Measurements from ENCODE around the gene FGF18. TPM values are rescaled to one million over a fixed set of nuclear protein-coding genes. Genes with fewer than 3 reads are reported as not detected.

The FGF18 gene
- total RNA-seq, 4 donors from 2014 or later, result 0.14 to 0.32 TPM; not detected in 2

DNA sequence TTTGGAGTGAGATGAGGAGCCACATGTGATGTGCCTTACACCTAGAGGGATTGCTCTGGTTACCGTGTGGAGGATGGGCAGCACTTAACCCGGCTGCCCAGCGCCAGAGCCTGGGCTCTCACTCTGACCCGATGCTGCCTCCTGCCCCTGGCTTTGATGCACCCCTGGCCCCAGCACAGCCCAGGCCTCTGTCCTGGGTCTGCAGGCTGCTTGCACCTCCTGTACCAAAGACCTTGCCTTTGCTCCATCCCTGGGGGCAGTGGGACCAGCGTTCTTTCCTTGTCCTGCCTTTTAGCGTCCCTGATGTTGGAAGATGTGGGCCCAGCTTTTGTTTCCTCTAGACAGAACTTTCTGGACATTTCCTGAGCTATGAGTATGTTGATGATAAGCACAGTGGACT lies 40.4 kb downstream of the FGF18 start:
- no peak for DNase-seq
- in situ Hi-C loops (cut with MboI; ENCODE audit: low pct_ligation_motif_present in 1 of 4, low pct_unique_long_range_greater_than_20kb in 1 of 4, low sequenced_read_pairs in 3 of 4), result no loop called here
- WGBS, 2 donors (ENCODE audit: low coverage in 1 of 2), result 57% methylated on average over 6 of the region's 6 CpGs; no CpG with 5 or more reads in 1 of the 2 donors
- H3K27ac ChIP-seq, result no peak overlapping the region
- no peaks in the 10 kb centered on the region for H3K4me1 ChIP-seq
- no peak overlapping the region for H3K4me3 ChIP-seq
- H3K9me3 ChIP-seq, result no peaks in the 10 kb centered on the region
- intact Hi-C loops (cut with DNase I; ENCODE audit: low total_unique reads), result no loop called here
- H3K36me3 ChIP-seq, result no peaks in the 10 kb centered on the region
- TF ChIP-seq POLR2AphosphoS5 (IDR thresholded peaks at IDR 0.05), result no peak
- TF ChIP-seq EP300 (IDR thresholded peaks at IDR 0.05; ENCODE audit: low read depth), result no peak
- no peak for TF ChIP-seq POLR2A (IDR thresholded peaks at IDR 0.05)
- TF ChIP-seq, protein P1, sequence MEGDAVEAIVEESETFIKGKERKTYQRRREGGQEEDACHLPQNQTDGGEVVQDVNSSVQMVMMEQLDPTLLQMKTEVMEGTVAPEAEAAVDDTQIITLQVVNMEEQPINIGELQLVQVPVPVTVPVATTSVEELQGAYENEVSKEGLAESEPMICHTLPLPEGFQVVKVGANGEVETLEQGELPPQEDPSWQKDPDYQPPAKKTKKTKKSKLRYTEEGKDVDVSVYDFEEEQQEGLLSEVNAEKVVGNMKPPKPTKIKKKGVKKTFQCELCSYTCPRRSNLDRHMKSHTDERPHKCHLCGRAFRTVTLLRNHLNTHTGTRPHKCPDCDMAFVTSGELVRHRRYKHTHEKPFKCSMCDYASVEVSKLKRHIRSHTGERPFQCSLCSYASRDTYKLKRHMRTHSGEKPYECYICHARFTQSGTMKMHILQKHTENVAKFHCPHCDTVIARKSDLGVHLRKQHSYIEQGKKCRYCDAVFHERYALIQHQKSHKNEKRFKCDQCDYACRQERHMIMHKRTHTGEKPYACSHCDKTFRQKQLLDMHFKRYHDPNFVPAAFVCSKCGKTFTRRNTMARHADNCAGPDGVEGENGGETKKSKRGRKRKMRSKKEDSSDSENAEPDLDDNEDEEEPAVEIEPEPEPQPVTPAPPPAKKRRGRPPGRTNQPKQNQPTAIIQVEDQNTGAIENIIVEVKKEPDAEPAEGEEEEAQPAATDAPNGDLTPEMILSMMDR (IDR thresholded peaks at IDR 0.05), result no peak
- H3K27me3 ChIP-seq, result no peaks in the 10 kb centered on the region

DNA sequence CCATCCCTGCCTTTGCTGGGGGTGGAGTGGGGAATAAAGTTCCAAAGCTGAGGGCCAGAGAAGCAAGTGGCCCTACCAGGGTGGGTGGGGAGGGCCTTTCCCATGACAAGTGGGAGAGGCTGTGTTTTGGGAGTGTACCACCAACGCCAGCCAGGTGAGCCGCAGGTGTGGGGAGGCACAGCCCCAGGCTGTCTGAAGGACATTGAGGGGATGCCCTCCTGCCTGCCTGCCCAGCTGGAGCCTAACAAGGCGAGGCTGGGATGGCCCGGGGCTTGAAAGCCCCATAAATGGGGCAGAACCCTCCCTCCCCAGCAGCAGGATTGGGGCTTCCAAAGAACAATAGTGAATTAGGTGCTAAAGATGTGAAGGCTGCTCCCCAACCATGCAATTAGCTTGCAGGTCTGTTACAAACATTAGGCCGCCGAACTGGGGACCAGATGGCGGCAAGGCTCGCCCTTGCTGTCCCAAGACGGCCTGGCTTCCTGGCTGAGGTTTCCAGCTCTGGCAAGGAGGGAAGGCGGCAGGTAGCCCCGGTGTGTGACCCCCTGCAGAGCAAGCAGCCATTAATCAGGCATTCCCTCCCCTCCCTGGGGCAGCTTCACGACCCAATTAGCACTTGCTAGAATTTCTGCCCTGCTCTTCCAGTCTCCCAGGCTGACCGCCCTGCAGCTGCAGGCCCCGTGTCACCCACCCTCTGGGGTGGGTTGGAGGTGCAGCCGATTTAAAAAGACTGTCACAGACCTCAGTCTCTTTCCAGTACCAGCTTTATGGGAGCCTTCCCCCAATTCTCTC lies 42.9 kb downstream of the FGF18 start:
- no peak for DNase-seq
- intact Hi-C loops (cut with DNase I; ENCODE audit: low total_unique reads) (no loop called here), in situ Hi-C loops (cut with MboI; ENCODE audit: low pct_ligation_motif_present in 1 of 4, low pct_unique_long_range_greater_than_20kb in 1 of 4, low sequenced_read_pairs in 3 of 4) (no loop called here)
- Histone ChIP-seq H3K9me3 (no peaks in the 10 kb centered on the region), H3K36me3 (no peaks in the 10 kb centered on the region), H3K27me3 (no peaks in the 10 kb centered on the region), H3K4me3 (no peak overlapping the region), H3K4me1 (no peaks in the 10 kb centered on the region), H3K27ac (no peak overlapping the region)
- TF ChIP-seq POLR2A (IDR thresholded peaks at IDR 0.05) (no peak), EP300 (IDR thresholded peaks at IDR 0.05; ENCODE audit: low read depth) (no peak), POLR2AphosphoS5 (IDR thresholded peaks at IDR 0.05) (no peak)
- TF ChIP-seq, protein P1 (IDR thresholded peaks at IDR 0.05), result no peak
- WGBS, 2 donors (ENCODE audit: low coverage in 1 of 2), result 63 to 72% methylated on average over 2 to 15 of the region's 15 CpGs

DNA sequence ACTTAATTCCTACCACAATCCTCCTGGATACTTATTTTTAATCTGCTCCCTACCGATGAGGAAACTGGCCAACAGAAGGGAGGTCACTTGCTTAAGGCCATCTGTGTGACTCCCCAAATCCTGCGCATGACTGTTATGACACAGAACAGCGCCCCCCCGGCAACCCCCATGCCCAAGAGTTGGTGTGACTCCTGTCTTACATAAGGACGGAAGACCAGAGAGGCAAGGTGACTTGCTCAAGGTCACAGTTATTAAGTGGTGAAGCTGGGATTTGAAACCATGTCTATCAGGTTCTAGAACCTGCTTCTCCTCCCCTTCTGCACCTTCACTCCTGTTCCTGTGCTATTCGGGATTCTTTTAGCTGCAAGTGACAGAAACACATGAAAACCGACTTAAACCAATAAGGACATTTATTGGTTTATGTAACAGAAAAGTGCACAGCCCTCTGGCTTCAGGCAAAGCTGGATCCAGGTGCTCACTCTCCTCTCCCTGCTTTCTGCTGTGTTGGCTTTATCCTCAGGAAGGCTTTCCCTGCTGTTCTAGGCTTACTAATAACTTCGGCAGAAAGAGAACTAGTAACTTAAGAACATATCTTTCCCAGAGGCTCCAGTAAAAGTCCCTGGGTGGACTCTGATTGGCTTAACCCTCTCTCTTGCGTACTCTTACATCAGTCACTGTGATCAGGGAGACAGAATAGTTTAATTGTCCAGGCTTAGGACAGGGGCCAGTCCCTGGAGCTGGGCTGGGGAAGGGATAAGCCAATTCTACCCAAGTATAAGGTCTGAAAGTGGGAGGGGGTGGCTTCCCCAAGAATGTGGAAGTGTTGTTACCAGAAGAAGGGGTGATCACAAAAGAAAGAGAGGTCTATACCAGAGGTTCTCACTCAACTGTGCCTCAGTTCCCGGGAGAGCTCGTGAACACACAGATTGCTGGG lies 43.7 kb downstream of the FGF18 start:
- intact Hi-C loops (cut with DNase I; ENCODE audit: low total_unique reads) (no loop called here), in situ Hi-C loops (cut with MboI; ENCODE audit: low pct_ligation_motif_present in 1 of 4, low pct_unique_long_range_greater_than_20kb in 1 of 4, low sequenced_read_pairs in 3 of 4) (no loop called here)

More for the DNA sequence above, 43.7 kb downstream of the FGF18 start:
- H3K9me3 ChIP-seq, result no peaks in the 10 kb centered on the region
- no peaks in the 10 kb centered on the region for H3K27me3 ChIP-seq
- no peak for DNase-seq
- TF ChIP-seq, protein P1 (IDR thresholded peaks at IDR 0.05), result no peak
- no peak for TF ChIP-seq POLR2AphosphoS5 (IDR thresholded peaks at IDR 0.05)
- no peak for TF ChIP-seq POLR2A (IDR thresholded peaks at IDR 0.05)
- TF ChIP-seq EP300 (IDR thresholded peaks at IDR 0.05; ENCODE audit: low read depth), result no peak
- H3K27ac ChIP-seq, result no peak overlapping the region
- H3K36me3 ChIP-seq, result no peaks in the 10 kb centered on the region
- no peak overlapping the region for H3K4me3 ChIP-seq
- H3K4me1 ChIP-seq, result no peaks in the 10 kb centered on the region
- 80 to 84% methylated on average over 9 to 11 of the region's 11 CpGs for WGBS, 2 donors (ENCODE audit: low coverage in 1 of 2)
